GM12878 (cell line): ENCODE data around the gene HMOX2. TPM values are rescaled to one million over a fixed set of nuclear protein-coding genes. Genes with fewer than 3 reads are reported as not detected.
A peak's percentile ranks its signal among the peaks of the same experiment; 100 is the strongest.

Experiments used
- ATAC-seq: fragments of 200-7000 bp; cut with Tn5 transposase; 3 replicates; pipeline ENCODE4 v1.9.1; 2020; ENCODE audit warnings: mild to moderate bottlenecking, moderate library complexity
- BruUV-seq: library from RNA; stranded (reverse); fragments of 400-500 nt; replicated peaks from 2 replicates; lab custom pipeline; 2021; lab: Mats Ljungman, UMichigan
- CTCF ChIA-PET: fragments of 300-600 bp; sonication (Branson Sonifier 250); formaldehyde crosslinking; extraction: SDS; loops from one replicate; lab custom pipeline; 2021; ENCODE audit warnings: inconsistent platforms; lab: Yijun Ruan, JAX
- POLR2A ChIA-PET: fragments of 350-600 bp; formaldehyde crosslinking; extraction: SDS; loops from one replicate; lab custom pipeline; 2021; ENCODE audit warnings: inconsistent platforms; lab: Charles Lee
- RAD21 ChIA-PET: fragments of 300-600 bp; sonication (Branson Sonifier 250); formaldehyde crosslinking; loops from one replicate; lab custom pipeline; 2023; ENCODE audit warnings: antibody characterized with exemption; ENCODE audit not compliant: unreplicated experiment; lab: Charles Lee
- SMC1A ChIA-PET: fragments of 300-600 bp; sonication (Branson Sonifier 250); formaldehyde crosslinking; loops from one replicate; lab custom pipeline; 2023; ENCODE audit not compliant: unreplicated experiment, uncharacterized antibody; lab: Charles Lee
- DNase-seq: peaks from one replicate; pipeline ENCODE4 v3.0.0-alpha.2; 2011; ENCODE audit warnings: low read depth, low spot score
- FAIRE-seq: peaks from 3 replicates; lab custom pipeline; 2011; peaks lifted over from hg19 to GRCh38; lab: Jason Lieb, UNC
- H2AFZ ChIP-seq: 2 replicates; pipeline ENCODE4 v1.6.0; 2011; ENCODE audit warnings: low read depth, low read length, control low read depth; ENCODE audit not compliant: control insufficient read depth
- H3K27ac ChIP-seq: 2 replicates; pipeline ENCODE4 v1.5.1; 2011; ENCODE audit warnings: control low read depth; ENCODE audit not compliant: control insufficient read depth, insufficient read depth
- H3K27me3 ChIP-seq, 2 experiments: replicated peaks in 1 of 2; 2 replicates each; pipeline versions ENCODE4 v1.6.0 to v1.6.1; 2011; ENCODE audit warnings: low read length in 1 of 2; ENCODE audit not compliant: control insufficient read depth in 2 of 2, insufficient read depth in 2 of 2
- H3K36me3 ChIP-seq, 2 experiments: 2 replicates each; pipeline ENCODE4 v1.5.1; 2011; ENCODE audit warnings: low read length in 1 of 2; ENCODE audit not compliant: control insufficient read depth in 2 of 2, insufficient read depth in 2 of 2
- H3K4me1 ChIP-seq: 2 replicates; pipeline ENCODE4 v1.6.1; 2011; ENCODE audit warnings: mild to moderate bottlenecking, low read length, moderate library complexity, mixed read lengths; ENCODE audit not compliant: control insufficient read depth, insufficient read depth
- H3K4me2 ChIP-seq: 2 replicates; pipeline ENCODE4 v1.6.0; 2011; ENCODE audit warnings: control low read depth; ENCODE audit not compliant: control insufficient read depth, insufficient read depth
- H3K4me3 ChIP-seq: fragments of 200-600 bp; sonication (generic); 2 replicates; pipeline ENCODE4 v1.5.1; 2016
- H3K79me2 ChIP-seq: 2 replicates; pipeline ENCODE4 v1.6.0; 2011; ENCODE audit warnings: low read length; ENCODE audit not compliant: control insufficient read depth, insufficient read depth
- H3K9ac ChIP-seq: 2 replicates; pipeline ENCODE4 v1.8.0; 2011; ENCODE audit warnings: low read length, control low read depth, mixed read lengths; ENCODE audit not compliant: control insufficient read depth, insufficient read depth
- H3K9me3 ChIP-seq: replicated peaks from 3 replicates; pipeline ENCODE4 v1.5.1; 2011; ENCODE audit warnings: mild to moderate bottlenecking, low read length; ENCODE audit not compliant: control insufficient read depth, insufficient read depth
- H4K20me1 ChIP-seq: 2 replicates; pipeline ENCODE4 v1.6.0; 2011; ENCODE audit not compliant: control insufficient read depth, insufficient read depth
- CHD4 ChIP-seq: fragments of 200-600 bp; sonication (generic); IDR thresholded peaks from 2 replicates; pipeline ENCODE4 v1.6.1; 2016; ENCODE audit warnings: mild to moderate bottlenecking
- CREB1 ChIP-seq: IDR thresholded peaks from 2 replicates; pipeline ENCODE4 v1.6.1; 2012; ENCODE audit warnings: low read depth, mild to moderate bottlenecking, inconsistent platforms
- EED ChIP-seq: sonication (generic); IDR thresholded peaks from 2 replicates; pipeline ENCODE4 v1.6.1; 2016; ENCODE audit warnings: antibody characterized with exemption, low read depth
- GABPA ChIP-seq: IDR thresholded peaks from 2 replicates; pipeline ENCODE4 v1.6.1; 2014; ENCODE audit warnings: antibody characterized with exemption, low read depth, mild to moderate bottlenecking, inconsistent platforms
- IKZF1 ChIP-seq: fragments of 450-650 bp; conservative IDR thresholded peaks from 2 replicates; pipeline ENCODE4 v1.6.1; 2017; ENCODE audit warnings: antibody characterized with exemption, mild to moderate bottlenecking
- IKZF2 ChIP-seq, 2 experiments: fragments of 450-650 bp; IDR thresholded peaks; 2 replicates each; pipeline ENCODE4 v1.6.1; 2017; ENCODE audit warnings: mild to moderate bottlenecking in 2 of 2, moderate library complexity in 2 of 2
- NFIC ChIP-seq: IDR thresholded peaks from 2 replicates; pipeline ENCODE4 v1.6.1; 2012; ENCODE audit warnings: low read depth, mild to moderate bottlenecking, inconsistent platforms, low read length, moderate library complexity
- RUNX3 ChIP-seq: IDR thresholded peaks from 2 replicates; pipeline ENCODE4 v1.6.1; 2012; ENCODE audit warnings: low read length, inconsistent platforms
- WGBS: methylation state at CpG from one replicate; pipeline ENCODE4 v1.1.6; 2016; ENCODE audit warnings: low lambda C conversion rate; ENCODE audit not compliant: insufficient replicate concordance, insufficient coverage; ENCODE audit errors: missing lambda C conversion rate; 5-methylcytosine and 5-hydroxymethylcytosine counted together
- in situ Hi-C: fragments of 300-500 bp; cut with MboI; formaldehyde crosslinking; loops from 9 replicates; pipeline ENCODE4 v1.14.3; 2018; ENCODE audit warnings: mixed read lengths
- intact Hi-C: fragments of 100-400 bp; cut with micrococcal nuclease; formaldehyde crosslinking; loops from one replicate; pipeline ENCODE4 v1.14.2; 2022; ENCODE audit not compliant: unreplicated experiment
- polyA plus RNA-seq, 11 experiments: library from polyadenylated mRNA; depleted of rRNA in 4 of 11; unstranded in 6 of 11; stranded (reverse) in 5 of 11; fragments of >200 nt; fragmentation: Nextera tagmentation in 4 of 11; fragmentation: Illumina TruSeq in 1 of 11; extraction: Ambion mirVana in 4 of 11; extraction: Trizol in 1 of 11; gene quantifications; 1 replicate in 1 of 11; 2 replicates in 10 of 11; pipeline versions ENCODE4 v1.2.1 to v1.2.3, GENCODE V29; 2011 to 2016; ENCODE audit warnings: inconsistent platforms in 2 of 11, missing spikeins in 2 of 11, low read depth in 1 of 11
- total RNA-seq, 4 experiments: library from RNA; depleted of rRNA in 3 of 4; stranded (reverse); fragments of >200 nt in 3 of 4; fragmentation: Illumina TruSeq in 1 of 4; extraction: Trizol in 1 of 4; gene quantifications; 2 replicates each; pipeline versions ENCODE4 v1.2.1 to v1.2.3, GENCODE V29; 2013 to 2021
- TF ChIP-seq, protein P1 (sequence below): fragments of 450-650 bp; formaldehyde crosslinking; IDR thresholded peaks from 2 replicates; pipeline ENCODE4 v1.4.0; 2022; ENCODE audit warnings: mild to moderate bottlenecking, moderate library complexity
- TF ChIP-seq, protein P2 (sequence below): fragments of 450-650 bp; IDR thresholded peaks from 2 replicates; pipeline ENCODE4 v1.6.1; 2017; ENCODE audit warnings: mild to moderate bottlenecking, moderate library complexity
- TF ChIP-seq, protein P3 (sequence below): fragments of 450-650 bp; IDR thresholded peaks from 2 replicates; pipeline ENCODE4 v1.6.1; 2017; ENCODE audit warnings: low read depth, mild to moderate bottlenecking, moderate library complexity

Gene HMOX2
- total and polyA plus RNA-seq, 10 of the 15 experiments (the other 5 are each of a cell fraction or from before 2014, with no cell fraction given): 26.4 to 111 (median 57.8) TPM

DNA sequence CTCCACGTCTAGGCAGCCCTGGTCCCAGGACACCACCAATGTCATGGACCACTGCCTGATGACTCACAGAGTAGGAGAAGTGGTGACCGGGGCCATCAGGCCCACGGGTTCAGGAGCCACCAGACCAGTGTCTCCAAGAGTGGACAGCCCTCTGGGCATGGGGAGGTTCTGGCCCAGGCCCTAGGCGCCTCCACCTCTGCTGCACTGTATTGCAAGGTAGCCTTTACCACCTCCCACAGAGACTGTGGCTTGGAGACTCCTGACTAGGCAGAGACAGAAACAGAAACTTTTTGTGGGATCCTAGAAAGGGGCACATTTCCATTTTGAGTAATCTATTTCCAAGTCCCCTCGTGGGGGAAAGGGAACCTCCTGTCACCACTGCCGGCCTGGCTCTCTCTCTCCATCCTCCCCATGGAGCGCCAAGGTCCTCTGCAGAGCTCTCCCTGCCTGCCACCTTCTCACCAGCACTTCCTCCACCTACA, 59.5 kb downstream of the HMOX2 start:
- TF ChIP-seq IKZF1: peak; percentile 48
- TF ChIP-seq NFIC: no peak
- TF ChIP-seq EED: peak; percentile 55
- TF ChIP-seq, protein P1, sequence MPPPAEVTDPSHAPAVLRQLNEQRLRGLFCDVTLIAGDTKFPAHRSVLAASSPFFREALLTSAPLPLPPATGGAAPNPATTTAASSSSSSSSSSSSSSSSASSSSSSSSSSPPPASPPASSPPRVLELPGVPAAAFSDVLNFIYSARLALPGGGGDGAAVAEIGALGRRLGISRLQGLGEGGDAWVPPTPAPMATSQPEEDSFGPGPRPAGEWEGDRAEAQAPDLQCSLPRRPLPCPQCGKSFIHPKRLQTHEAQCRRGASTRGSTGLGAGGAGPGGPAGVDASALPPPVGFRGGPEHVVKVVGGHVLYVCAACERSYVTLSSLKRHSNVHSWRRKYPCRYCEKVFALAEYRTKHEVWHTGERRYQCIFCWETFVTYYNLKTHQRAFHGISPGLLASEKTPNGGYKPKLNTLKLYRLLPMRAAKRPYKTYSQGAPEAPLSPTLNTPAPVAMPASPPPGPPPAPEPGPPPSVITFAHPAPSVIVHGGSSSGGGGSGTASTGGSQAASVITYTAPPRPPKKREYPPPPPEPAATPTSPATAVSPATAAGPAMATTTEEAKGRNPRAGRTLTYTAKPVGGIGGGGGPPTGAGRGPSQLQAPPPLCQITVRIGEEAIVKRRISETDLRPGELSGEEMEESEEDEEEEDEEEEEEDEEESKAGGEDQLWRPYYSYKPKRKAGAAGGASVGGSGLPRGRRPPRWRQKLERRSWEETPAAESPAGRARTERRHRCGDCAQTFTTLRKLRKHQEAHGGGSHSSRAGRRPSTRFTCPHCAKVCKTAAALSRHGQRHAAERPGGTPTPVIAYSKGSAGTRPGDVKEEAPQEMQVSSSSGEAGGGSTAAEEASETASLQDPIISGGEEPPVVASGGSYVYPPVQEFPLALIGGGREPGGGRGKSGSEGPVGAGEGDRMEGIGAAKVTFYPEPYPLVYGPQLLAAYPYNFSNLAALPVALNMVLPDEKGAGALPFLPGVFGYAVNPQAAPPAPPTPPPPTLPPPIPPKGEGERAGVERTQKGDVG (CRISPR knock-in tag): no peak
- peak in 1 of 2 experiments; percentile 39; a peak in 1 of 4 replicates for TF ChIP-seq IKZF2 (IDR thresholded peaks at IDR 0.05)
- TF ChIP-seq, protein P2, sequence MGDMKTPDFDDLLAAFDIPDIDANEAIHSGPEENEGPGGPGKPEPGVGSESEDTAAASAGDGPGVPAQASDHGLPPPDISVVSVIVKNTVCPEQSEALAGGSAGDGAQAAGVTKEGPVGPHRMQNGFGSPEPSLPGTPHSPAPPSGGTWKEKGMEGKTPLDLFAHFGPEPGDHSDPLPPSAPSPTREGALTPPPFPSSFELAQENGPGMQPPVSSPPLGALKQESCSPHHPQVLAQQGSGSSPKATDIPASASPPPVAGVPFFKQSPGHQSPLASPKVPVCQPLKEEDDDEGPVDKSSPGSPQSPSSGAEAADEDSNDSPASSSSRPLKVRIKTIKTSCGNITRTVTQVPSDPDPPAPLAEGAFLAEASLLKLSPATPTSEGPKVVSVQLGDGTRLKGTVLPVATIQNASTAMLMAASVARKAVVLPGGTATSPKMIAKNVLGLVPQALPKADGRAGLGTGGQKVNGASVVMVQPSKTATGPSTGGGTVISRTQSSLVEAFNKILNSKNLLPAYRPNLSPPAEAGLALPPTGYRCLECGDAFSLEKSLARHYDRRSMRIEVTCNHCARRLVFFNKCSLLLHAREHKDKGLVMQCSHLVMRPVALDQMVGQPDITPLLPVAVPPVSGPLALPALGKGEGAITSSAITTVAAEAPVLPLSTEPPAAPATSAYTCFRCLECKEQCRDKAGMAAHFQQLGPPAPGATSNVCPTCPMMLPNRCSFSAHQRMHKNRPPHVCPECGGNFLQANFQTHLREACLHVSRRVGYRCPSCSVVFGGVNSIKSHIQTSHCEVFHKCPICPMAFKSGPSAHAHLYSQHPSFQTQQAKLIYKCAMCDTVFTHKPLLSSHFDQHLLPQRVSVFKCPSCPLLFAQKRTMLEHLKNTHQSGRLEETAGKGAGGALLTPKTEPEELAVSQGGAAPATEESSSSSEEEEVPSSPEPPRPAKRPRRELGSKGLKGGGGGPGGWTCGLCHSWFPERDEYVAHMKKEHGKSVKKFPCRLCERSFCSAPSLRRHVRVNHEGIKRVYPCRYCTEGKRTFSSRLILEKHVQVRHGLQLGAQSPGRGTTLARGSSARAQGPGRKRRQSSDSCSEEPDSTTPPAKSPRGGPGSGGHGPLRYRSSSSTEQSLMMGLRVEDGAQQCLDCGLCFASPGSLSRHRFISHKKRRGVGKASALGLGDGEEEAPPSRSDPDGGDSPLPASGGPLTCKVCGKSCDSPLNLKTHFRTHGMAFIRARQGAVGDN: no peak
- peak; percentile 27; the same call in 1 of the 2 replicates for TF ChIP-seq RUNX3
- TF ChIP-seq CREB1: no peak
- TF ChIP-seq, protein P3, sequence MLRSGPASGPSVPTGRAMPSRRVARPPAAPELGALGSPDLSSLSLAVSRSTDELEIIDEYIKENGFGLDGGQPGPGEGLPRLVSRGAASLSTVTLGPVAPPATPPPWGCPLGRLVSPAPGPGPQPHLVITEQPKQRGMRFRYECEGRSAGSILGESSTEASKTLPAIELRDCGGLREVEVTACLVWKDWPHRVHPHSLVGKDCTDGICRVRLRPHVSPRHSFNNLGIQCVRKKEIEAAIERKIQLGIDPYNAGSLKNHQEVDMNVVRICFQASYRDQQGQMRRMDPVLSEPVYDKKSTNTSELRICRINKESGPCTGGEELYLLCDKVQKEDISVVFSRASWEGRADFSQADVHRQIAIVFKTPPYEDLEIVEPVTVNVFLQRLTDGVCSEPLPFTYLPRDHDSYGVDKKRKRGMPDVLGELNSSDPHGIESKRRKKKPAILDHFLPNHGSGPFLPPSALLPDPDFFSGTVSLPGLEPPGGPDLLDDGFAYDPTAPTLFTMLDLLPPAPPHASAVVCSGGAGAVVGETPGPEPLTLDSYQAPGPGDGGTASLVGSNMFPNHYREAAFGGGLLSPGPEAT: no peak
- no peak for TF ChIP-seq GABPA
- no peak for TF ChIP-seq CHD4
- Histone ChIP-seq H4K20me1 (no peaks in the 10 kb centered on the region), H3K9ac (peak overlapping the region; percentile 15; the same call in 1 of the 2 replicates), H3K4me2 (peak overlapping the region; percentile 41), H3K36me3 (peaks cover 0 to 4% of the 10 kb centered on the region in 2 experiments; a peak in 2 of 4 replicates), H3K4me1 (peaks cover 11% of the 10 kb centered on the region), H3K4me3 (no peak overlapping the region; the same call in 1 of the 2 replicates), H2AFZ (no peak overlapping the region), H3K27me3 (no peaks in the 10 kb centered on the region; a peak in 1 of 4 replicates), H3K27ac (no peak overlapping the region), H3K9me3 (peaks cover 12% of the 10 kb centered on the region), H3K79me2 (peaks cover 18% of the 10 kb centered on the region)
- ATAC-seq (peak; percentile 15), FAIRE-seq (no peak), DNase-seq (no peak)
- in situ Hi-C loops: loop anchor here (10.0 kb wide), 1 partner anchor 59 kb away; no protein-coding TSS in a partner anchor
- intact Hi-C loops: no loop called here
- no TSS peak for BruUV-seq
- 27% methylated on average over 7 of the region's 7 CpGs for WGBS
- CTCF ChIA-PET: interaction anchor here (1.1 to 1.9 kb wide), 6 partner anchors 12 to 89 kb away, joined by 3 to 21 read pairs (median 4); partner anchors contain the start of gene MGRN1
- POLR2A ChIA-PET: interaction anchor here (0.6 to 2.3 kb wide), 3 partner anchors 14 to 66 kb away, joined by 3 to 6 read pairs (median 3); no protein-coding TSS in a partner anchor
- SMC1A ChIA-PET: interaction anchor here (0.7 to 1.9 kb wide), 4 partner anchors 11 to 30 kb away, joined by 3 to 6 read pairs (median 3); no protein-coding TSS in a partner anchor
- RAD21 ChIA-PET: interaction anchor here (0.8 to 1.7 kb wide), 2 partner anchors 31 to 89 kb away, joined by 3 to 8 read pairs; partner anchors contain the start of gene MGRN1
